Limb (tissue), 2 donors: ENCODE measurements around the gene LZTS2.
A peak's percentile ranks its signal among the peaks of the same experiment; 100 is the strongest.

Experiments
- DNase-seq, 2 donors: peaks; one replicate each; pipeline ENCODE4 v3.0.0-alpha.2; 2016; ENCODE audit errors: extremely low spot score in 2 of 2

LZTS2 gene

DNA sequence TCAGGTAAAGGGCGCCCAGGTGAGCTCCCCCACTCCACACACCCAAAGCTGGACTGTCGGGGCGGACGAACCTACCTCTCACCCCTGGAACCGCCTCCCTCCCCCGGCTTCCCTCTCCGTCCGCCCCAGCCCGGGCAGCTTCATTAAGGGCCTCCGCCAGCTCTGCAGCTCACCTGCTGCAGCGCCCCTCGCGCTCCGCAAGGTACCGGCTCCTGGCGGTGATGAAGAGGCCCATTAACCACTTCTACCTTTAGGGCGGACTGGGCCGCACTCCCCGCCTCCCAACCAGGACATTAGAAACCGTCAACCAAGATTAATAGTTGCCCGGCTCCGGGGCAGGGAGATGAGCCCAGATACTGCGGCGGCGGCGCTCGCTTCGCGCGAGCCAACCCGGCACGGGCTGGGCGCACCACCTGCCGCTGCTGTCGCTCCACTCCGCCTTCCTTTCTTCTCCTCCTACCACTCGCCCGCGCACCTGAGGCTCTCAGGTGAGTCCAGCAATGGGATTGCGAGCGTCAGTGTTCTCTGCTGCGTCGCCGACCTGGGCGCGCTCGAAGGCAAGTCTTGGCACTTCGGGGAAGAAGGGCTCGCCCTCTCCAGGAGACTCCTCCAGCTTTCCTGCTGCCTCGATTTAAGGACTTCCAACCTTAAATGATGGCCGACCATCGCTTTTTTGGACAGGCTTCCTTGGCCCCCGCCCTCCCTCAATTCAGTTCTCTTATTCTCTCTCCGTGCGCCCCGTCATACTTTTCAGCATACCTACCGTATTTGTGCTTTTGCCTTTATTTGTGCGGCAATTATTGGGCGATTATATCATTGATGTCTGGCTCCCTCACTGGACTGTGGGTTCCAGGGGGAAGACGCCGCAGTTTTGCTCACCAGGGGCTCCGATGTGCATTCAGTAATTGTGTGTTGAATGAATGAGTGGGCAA lies 48.6 kb downstream of the LZTS2 start:
- no peak for DNase-seq

DNA sequence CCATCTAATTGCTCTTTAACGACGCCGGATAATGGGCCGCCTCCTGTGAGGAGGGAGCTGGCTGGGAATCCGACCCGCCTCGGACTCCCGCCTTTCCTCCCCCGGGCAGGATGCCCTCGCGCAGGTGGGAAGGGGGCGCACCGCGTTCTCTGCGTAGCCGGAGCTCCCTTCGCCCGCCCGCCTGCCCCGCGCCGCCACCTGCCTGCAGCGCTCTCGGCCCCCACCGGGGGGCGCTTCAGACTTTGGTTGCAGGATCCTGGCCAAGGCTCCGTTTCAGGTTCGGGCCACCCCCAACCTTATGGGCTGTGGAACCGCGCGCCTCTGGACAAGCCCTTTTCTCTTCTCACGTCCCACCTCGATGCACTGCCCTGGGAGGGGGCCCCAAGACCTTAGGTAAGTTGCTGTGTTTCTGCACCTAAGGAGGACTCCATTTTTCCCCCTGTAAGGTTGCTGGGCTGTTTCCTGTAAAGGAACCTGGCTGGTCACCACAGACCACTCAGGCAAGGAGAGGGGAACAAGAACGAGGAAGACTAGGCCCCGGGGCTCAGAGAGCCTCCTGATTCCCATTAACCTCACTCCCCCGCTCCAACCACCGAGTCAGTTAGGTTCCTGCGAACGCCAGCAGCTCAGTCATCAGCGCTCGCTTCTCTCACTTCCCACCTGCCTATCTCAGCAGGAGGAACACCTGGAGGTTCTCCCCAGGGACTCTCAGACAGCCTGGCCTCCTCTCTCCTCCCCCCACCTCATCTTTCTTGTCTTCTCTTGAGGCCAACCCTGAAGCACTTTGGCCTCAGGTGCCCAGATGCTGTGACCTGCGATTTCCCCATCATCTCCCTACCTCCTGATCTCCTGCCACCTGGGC lies 50.8 kb downstream of the LZTS2 start:
- DNase-seq = peak; percentile 15 to 86

DNA sequence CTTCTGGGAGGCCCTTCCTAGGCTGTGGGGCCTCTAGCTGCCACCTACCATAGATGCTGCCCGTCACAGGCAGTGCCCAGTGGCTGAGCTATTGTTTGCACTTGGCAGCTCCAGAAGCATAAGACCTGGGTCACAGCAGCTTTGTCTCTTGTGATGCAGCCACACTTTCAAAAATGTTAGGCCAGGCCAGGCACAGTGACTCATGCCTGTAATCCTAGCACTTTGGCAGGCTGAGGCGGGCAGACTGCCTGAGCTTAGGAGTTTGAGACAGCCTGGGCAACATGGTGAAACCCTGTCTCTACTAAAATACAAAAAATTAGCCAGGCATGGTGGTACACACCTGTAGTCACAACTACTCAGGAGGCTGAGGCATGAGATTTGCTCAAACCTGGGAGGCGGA lies 52.7 kb downstream of the LZTS2 start:
- DNase-seq = no peak

DNA sequence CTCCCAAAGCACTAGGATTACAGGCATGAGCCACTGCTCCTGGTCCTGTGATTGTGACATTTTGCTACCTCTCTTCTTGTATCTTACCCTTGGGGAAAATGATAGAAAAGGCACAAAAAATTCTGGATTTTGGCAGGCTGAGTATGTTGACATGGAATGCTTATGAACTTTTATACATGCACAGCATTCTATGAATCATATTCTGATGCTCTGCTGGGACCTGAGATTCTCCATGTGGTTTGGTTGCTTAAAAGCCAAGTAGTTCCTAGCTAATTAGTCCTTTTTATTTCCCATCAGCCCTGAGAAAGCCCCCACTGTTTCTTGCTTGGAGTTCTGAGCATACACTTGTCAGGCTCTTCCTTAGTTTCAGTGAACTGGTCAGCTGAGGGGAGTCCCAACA lies 53.9 kb downstream of the LZTS2 start:
- DNase-seq = no peak

DNA sequence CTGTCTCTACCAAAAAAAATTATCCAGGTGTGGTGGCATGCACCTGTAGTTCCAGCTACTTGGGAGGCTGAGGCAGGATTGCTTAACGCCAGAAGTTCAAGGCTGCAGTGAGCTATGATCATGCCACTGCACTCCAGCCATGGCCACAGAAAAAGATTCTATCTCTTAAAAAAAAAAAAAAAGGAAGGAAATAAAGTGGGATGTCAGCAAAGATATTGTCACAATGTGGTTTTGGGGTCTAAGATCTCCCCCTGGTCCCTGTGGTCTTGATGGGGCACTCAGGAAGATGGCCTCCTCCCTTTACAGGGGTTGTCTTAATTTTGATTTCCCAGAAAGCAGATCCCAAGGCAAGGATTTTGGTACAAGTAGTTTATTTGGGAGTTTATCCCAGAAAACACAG lies 54.7 kb downstream of the LZTS2 start:
- DNase-seq = no peak

DNA sequence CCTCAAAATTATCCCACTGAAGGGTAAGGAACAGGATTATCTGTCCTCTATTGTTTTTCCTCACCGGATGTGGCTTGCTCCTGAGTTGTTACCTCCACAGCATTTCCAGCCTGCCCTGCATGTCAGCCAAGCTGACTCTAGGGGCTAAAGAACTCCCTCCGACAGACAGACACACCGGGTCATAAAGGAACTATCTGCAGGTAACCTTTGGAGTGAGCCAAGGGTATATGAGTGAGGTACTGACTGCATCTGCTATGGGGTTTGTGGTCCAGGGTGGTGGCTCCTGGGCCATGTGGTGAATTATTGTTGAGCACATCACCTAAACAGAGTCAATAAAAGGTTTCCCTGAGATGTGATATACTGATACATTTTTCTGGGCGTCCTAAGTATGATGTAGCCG lies 55.3 kb downstream of the LZTS2 start:
- DNase-seq = no peak

DNA sequence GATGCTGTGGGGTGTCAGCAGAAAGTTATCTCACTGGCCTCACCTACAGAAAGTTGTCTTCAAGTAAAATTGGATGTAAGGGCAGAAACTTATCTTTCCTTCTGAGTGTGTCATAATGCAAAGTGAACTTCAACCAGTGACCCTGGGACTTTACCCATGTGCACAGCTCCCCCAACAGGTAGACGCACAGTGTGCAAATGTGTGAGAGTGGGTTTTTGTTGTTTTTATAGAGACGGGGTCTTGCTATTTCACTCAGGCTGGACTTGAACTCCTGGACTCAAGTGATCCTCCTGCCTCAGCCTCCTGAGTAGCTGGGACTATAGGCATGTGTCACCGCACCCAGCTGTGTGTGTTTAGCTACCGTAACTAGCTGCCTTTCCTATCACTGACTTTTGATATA lies 55.8 kb downstream of the LZTS2 start:
- no peak for DNase-seq

DNA sequence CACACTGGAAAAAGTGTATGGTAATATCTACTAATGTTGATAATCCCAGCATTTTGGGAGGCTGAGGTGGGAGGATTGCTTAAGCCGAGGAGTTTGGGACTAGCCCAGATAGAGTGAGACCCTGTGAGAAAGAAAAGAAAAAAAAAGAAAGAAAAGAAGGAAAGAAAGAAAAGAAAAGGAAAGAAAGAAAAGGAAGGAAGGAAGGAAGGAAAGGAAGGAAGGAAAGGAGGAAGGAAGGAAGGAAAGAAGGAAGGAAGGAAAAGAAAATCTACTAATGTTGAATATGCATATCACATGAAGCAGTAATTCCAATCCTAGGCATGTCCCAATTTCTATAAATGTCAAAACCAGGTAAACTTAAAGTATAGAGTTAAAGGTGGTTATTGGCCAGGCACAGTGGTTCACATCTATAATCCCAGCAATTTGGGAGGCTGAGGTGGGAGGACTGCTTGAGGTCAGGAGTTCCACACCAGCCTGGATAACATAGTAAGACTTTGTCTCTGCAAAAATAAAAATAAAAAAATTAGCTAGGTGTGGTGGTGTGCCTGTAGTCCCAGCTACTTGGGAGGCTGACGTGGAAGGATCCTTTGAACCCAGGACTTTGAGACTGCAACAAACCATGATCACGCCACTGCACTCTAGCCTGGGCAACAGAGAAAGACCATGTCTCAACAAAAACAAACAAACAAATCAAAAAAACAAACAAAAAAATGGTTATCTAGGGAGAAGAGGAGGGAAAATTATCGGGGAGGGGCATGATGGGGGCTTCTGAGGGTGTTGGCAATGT lies 57.0 kb downstream of the LZTS2 start:
- no peak for DNase-seq
